ENCODE data around the gene PSAPL1.

The PSAPL1 gene

GRCh38 chr4:7417639-7418038 lies 17.1 kb downstream of the PSAPL1 start:
- DNase-seq (no peak), ATAC-seq (ENCODE audit: insufficient read depth, low read depth) (no peak)
- peaks cover 3% of the 10 kb centered on the region for H3K27me3 ChIP-seq (ENCODE audit: insufficient read depth, low read length, poor library complexity)
- H3K9ac ChIP-seq (ENCODE audit: low read depth, low read length), result no peak overlapping the region
- no peak overlapping the region for H3K4me2 ChIP-seq (ENCODE audit: insufficient read depth, low read length)
- no peaks in the 10 kb centered on the region for H3K4me1 ChIP-seq (ENCODE audit: insufficient read depth, low read length)
- H3K4me3 ChIP-seq (ENCODE audit: low read depth in 1 of 2, low read length in 2 of 2), result no peak overlapping the region
- no peaks in the 10 kb centered on the region for H4K20me1 ChIP-seq (ENCODE audit: insufficient read depth, low read length)
- no peak overlapping the region for H3K27ac ChIP-seq (ENCODE audit: low read length)
- H3K36me3 ChIP-seq (ENCODE audit: insufficient read depth, low read length), result no peaks in the 10 kb centered on the region
- no peak overlapping the region for H2AFZ ChIP-seq (ENCODE audit: low read depth, low read length)
- H3K79me2 ChIP-seq (ENCODE audit: insufficient read depth, low read length), result no peaks in the 10 kb centered on the region
- TF ChIP-seq, protein P1, sequence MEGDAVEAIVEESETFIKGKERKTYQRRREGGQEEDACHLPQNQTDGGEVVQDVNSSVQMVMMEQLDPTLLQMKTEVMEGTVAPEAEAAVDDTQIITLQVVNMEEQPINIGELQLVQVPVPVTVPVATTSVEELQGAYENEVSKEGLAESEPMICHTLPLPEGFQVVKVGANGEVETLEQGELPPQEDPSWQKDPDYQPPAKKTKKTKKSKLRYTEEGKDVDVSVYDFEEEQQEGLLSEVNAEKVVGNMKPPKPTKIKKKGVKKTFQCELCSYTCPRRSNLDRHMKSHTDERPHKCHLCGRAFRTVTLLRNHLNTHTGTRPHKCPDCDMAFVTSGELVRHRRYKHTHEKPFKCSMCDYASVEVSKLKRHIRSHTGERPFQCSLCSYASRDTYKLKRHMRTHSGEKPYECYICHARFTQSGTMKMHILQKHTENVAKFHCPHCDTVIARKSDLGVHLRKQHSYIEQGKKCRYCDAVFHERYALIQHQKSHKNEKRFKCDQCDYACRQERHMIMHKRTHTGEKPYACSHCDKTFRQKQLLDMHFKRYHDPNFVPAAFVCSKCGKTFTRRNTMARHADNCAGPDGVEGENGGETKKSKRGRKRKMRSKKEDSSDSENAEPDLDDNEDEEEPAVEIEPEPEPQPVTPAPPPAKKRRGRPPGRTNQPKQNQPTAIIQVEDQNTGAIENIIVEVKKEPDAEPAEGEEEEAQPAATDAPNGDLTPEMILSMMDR (IDR thresholded peaks at IDR 0.05; ENCODE audit: borderline replicate concordance, extremely low read depth, low read length, poor library complexity, severe bottlenecking), result no peak
- no peak for TF ChIP-seq EZH2 (IDR thresholded peaks at IDR 0.05; ENCODE audit: borderline replicate concordance, low read depth, low read length, severe bottlenecking)
- H3K9me3 ChIP-seq (ENCODE audit: insufficient read depth, low read length, severe bottlenecking), result no peaks in the 10 kb centered on the region

GRCh38 chr4:7416745-7417432 lies 17.8 kb downstream of the PSAPL1 start:
- Histone ChIP-seq H3K4me1 (ENCODE audit: insufficient read depth, low read length) (no peaks in the 10 kb centered on the region), H3K4me3 (ENCODE audit: low read depth in 1 of 2, low read length in 2 of 2) (no peak overlapping the region), H2AFZ (ENCODE audit: low read depth, low read length) (no peak overlapping the region), H3K9ac (ENCODE audit: low read depth, low read length) (no peak overlapping the region), H3K9me3 (ENCODE audit: insufficient read depth, low read length, severe bottlenecking) (no peaks in the 10 kb centered on the region), H4K20me1 (ENCODE audit: insufficient read depth, low read length) (no peaks in the 10 kb centered on the region), H3K27ac (ENCODE audit: low read length) (no peak overlapping the region), H3K4me2 (ENCODE audit: insufficient read depth, low read length) (no peak overlapping the region), H3K27me3 (ENCODE audit: insufficient read depth, low read length, poor library complexity) (peaks cover 3% of the 10 kb centered on the region), H3K36me3 (ENCODE audit: insufficient read depth, low read length) (no peaks in the 10 kb centered on the region), H3K79me2 (ENCODE audit: insufficient read depth, low read length) (no peaks in the 10 kb centered on the region)
- no peak for TF ChIP-seq EZH2 (IDR thresholded peaks at IDR 0.05; ENCODE audit: borderline replicate concordance, low read depth, low read length, severe bottlenecking)
- TF ChIP-seq, protein P1 (IDR thresholded peaks at IDR 0.05; ENCODE audit: borderline replicate concordance, extremely low read depth, low read length, poor library complexity, severe bottlenecking), result no peak
- ATAC-seq (ENCODE audit: insufficient read depth, low read depth) (no peak), DNase-seq (no peak)

DNA sequence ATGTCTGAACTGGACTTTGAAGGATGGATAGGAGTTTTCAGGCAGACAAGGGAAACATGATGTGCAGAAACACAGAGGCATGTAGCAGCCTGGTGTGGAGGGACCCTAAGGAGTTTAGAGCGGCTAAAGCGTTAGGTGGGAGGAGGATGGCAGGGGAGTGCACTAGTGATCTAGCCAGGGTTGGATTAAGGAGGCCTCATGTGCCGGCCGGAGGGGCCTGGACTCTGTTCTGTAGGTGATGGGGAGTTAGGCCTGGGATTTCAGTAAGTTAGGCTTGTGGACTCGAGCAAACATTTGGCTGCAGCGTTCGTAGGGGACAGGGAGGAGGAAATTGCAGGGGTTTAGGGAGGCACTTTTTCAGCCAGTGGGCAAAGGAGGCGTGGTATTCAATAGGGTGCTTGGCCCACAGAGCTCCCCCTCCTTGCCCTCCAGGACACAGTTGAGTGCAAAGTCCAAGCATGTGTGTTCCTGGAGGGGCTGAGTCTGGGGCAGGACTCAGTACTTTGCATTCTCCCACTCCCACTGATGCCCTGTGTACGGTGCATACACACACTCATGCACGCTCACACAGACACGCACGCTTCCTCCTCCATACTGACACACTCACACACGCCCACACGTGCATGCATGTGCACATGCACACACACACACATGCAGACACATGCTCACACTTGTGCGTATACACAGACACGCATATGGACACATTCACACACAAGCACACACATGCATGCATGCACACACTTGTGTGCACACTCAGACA lies 18.6 kb downstream of the PSAPL1 start:
- Histone ChIP-seq H3K27ac (ENCODE audit: low read length) (no peak overlapping the region), H3K79me2 (ENCODE audit: insufficient read depth, low read length) (no peaks in the 10 kb centered on the region), H3K4me3 (ENCODE audit: low read depth in 1 of 2, low read length in 2 of 2) (no peak overlapping the region), H3K4me2 (ENCODE audit: insufficient read depth, low read length) (no peak overlapping the region), H3K4me1 (ENCODE audit: insufficient read depth, low read length) (no peaks in the 10 kb centered on the region), H3K9me3 (ENCODE audit: insufficient read depth, low read length, severe bottlenecking) (no peaks in the 10 kb centered on the region), H3K9ac (ENCODE audit: low read depth, low read length) (no peak overlapping the region), H4K20me1 (ENCODE audit: insufficient read depth, low read length) (no peaks in the 10 kb centered on the region), H3K36me3 (ENCODE audit: insufficient read depth, low read length) (no peaks in the 10 kb centered on the region), H3K27me3 (ENCODE audit: insufficient read depth, low read length, poor library complexity) (peaks cover 3% of the 10 kb centered on the region), H2AFZ (ENCODE audit: low read depth, low read length) (no peak overlapping the region)
- ATAC-seq (ENCODE audit: insufficient read depth, low read depth) (no peak), DNase-seq (no peak)
- TF ChIP-seq, protein P1 (IDR thresholded peaks at IDR 0.05; ENCODE audit: borderline replicate concordance, extremely low read depth, low read length, poor library complexity, severe bottlenecking), result no peak
- TF ChIP-seq EZH2 (IDR thresholded peaks at IDR 0.05; ENCODE audit: borderline replicate concordance, low read depth, low read length, severe bottlenecking), result no peak
